ENCODE measurements around the gene RPL10A. TPM values are rescaled to one million over a fixed set of nuclear protein-coding genes. Genes with fewer than 3 reads are reported as not detected.

RPL10A gene
- total and polyA plus RNA-seq, 2 of the 13 experiments (the other 11 are each of a cell fraction or from before 2014, with no cell fraction given) = 1,854 to 2,726 TPM

- no peak for TF ChIP-seq PRDM10 (CRISPR knock-in tag; IDR thresholded peaks at IDR 0.05; ENCODE audit: low read depth)
- no peak for TF ChIP-seq ZNF660 (CRISPR knock-in tag; IDR thresholded peaks at IDR 0.05; ENCODE audit: borderline replicate concordance, low read depth)
- TF ChIP-seq ZNF101 (CRISPR knock-in tag; IDR thresholded peaks at IDR 0.05; ENCODE audit: borderline replicate concordance, low read depth) = no peak
- no peak for TF ChIP-seq KMT2A (CRISPR knock-in tag; IDR thresholded peaks at IDR 0.05)
- TF ChIP-seq NR2F2 (IDR thresholded peaks at IDR 0.05; ENCODE audit: borderline replicate concordance, low read depth) = no peak
These were observed 43.4 kb downstream of the RPL10A start (continued) for GRCh38 chr6:35511562-35511941.

- intact Hi-C loops (cut with micrococcal nuclease; ENCODE audit: unreplicated experiment) = no loop called here
- H3K27ac ChIP-seq (ENCODE audit: extremely low read length, insufficient read depth, low read length) = no peak overlapping the region
- H4K20me1 ChIP-seq (ENCODE audit: insufficient read depth, low read length) = no peaks in the 10 kb centered on the region
- no peak overlapping the region for H2AFZ ChIP-seq (ENCODE audit: low read length)
- peaks cover 2 to 60% of the 10 kb centered on the region in 2 experiments; a peak in 4 of 5 replicates for H3K27me3 ChIP-seq (ENCODE audit: control insufficient read depth in 1 of 2, insufficient read depth in 2 of 2, low read length in 2 of 2)
- in situ Hi-C loops (cut with HindIII; ENCODE audit: extremely low pct_ligation_motif_present, low pct_unique_long_range_greater_than_20kb) = no loop called here
- no peaks in the 10 kb centered on the region for H3K9me3 ChIP-seq (ENCODE audit: low read length)
- no peaks in the 10 kb centered on the region for H3K36me3 ChIP-seq (replicated peaks in 1 of 2; ENCODE audit: control insufficient read depth in 1 of 2, insufficient read depth in 2 of 2, low read length in 2 of 2)
- ATAC-seq = no peak
- WGBS (ENCODE audit: low lambda C conversion rate) = 33% methylated on average over 23 of the region's 26 CpGs
- ChIA-PET CTCF (ENCODE audit: low intra/inter-chr PET ratio, low total read pairs) (no interaction called here), POLR2A (no interaction called here)
- no peak for DNase-seq (ENCODE audit: low spot score)
- no peak for FAIRE-seq
- no peak overlapping the region for H3K9ac ChIP-seq (ENCODE audit: insufficient read depth, low read depth, low read length)
- H3K79me2 ChIP-seq (ENCODE audit: insufficient read depth, low read length) = no peaks in the 10 kb centered on the region
- H3K4me1 ChIP-seq (ENCODE audit: insufficient read depth, low read length) = no peaks in the 10 kb centered on the region
- BruUV-seq (replicated peaks) = no TSS peak
- H3K4me2 ChIP-seq (ENCODE audit: low read depth, low read length) = no peak overlapping the region
- H3K4me3 ChIP-seq (replicated peaks in 1 of 3; ENCODE audit: insufficient read depth in 1 of 3, low read depth in 2 of 3, low read length in 3 of 3) = no peak overlapping the region
- no peak for TF ChIP-seq KLF9 (CRISPR knock-in tag; IDR thresholded peaks at IDR 0.05; ENCODE audit: low read depth)
- TF ChIP-seq ZNF652 (CRISPR knock-in tag; IDR thresholded peaks at IDR 0.05; ENCODE audit: borderline replicate concordance, low read depth) = no peak
- TF ChIP-seq ZFP1 (CRISPR knock-in tag; IDR thresholded peaks at IDR 0.05) = no peak
- TF ChIP-seq ZNF737 (CRISPR knock-in tag; IDR thresholded peaks at IDR 0.05; ENCODE audit: borderline replicate concordance) = no peak
- TF ChIP-seq ZNF800 (CRISPR knock-in tag; IDR thresholded peaks at IDR 0.05) = no peak
- no peak for TF ChIP-seq ZNF850 (CRISPR knock-in tag; conservative IDR thresholded peaks at IDR 0.05)
- TF ChIP-seq ZNF589 (CRISPR knock-in tag; conservative IDR thresholded peaks at IDR 0.05) = no peak
- no peak for TF ChIP-seq ZNF430 (CRISPR knock-in tag; IDR thresholded peaks at IDR 0.05)
- no peak for TF ChIP-seq NRL (CRISPR knock-in tag; IDR thresholded peaks at IDR 0.05; ENCODE audit: borderline replicate concordance)
- TF ChIP-seq CREB1 (IDR thresholded peaks at IDR 0.05) = no peak
- TF ChIP-seq CREB1 (CRISPR knock-in tag; IDR thresholded peaks at IDR 0.05) = no peak
- TF ChIP-seq HMGXB4 (CRISPR knock-in tag; IDR thresholded peaks at IDR 0.05; ENCODE audit: borderline replicate concordance in 1 of 2, low read depth in 1 of 2) = no peak
- no peak for TF ChIP-seq ZNF432 (CRISPR knock-in tag; IDR thresholded peaks at IDR 0.05; ENCODE audit: borderline replicate concordance)
These were observed 43.8 kb downstream of the RPL10A start for GRCh38 chr6:35512006-35512405.
